Stomach (tissue), 19 donors: ENCODE data around the gene EDDM13. TPM values are rescaled to one million over a fixed set of nuclear protein-coding genes. Genes with fewer than 3 reads are reported as not detected.
"Not testable (repeated sequence)": the region's sequence is repeated elsewhere in the genome, so short reads cannot be mapped to it uniquely, and the experiment has no call there.

ENCODE experiments used
- DNase-seq, 2 donors: peaks; one replicate each; pipeline versions ENCODE4 v3.0.0 to v3.0.0-alpha.2; 2013 to 2019
- H3K27ac ChIP-seq, 5 donors: fragments of 200-600 bp in 4 of 5; sonication (generic) in 4 of 5; one replicate each; pipeline ENCODE4 v1.5.1; 2013 to 2019; ENCODE audit warnings: mild to moderate bottlenecking in 1 of 5, moderate library complexity in 1 of 5
- H3K27me3 ChIP-seq, 3 donors: fragments of 200-600 bp; sonication (generic); one replicate each; pipeline ENCODE4 v1.5.1; 2017 to 2019; ENCODE audit warnings: mixed run types in 1 of 3
- H3K36me3 ChIP-seq, 4 donors: fragments of 200-600 bp; sonication (generic); 1 replicate in 3 of 4; 2 replicates in 1 of 4; pipeline ENCODE4 v1.5.1; 2016 to 2019
- H3K4me1 ChIP-seq, 4 donors: fragments of 200-600 bp; sonication (generic); one replicate each; pipeline ENCODE4 v1.5.1; 2016 to 2019
- H3K4me3 ChIP-seq, 4 donors: fragments of 200-600 bp; sonication (generic) in 3 of 4; one replicate each; pipeline ENCODE4 v1.5.1; 2016 to 2019; ENCODE audit warnings: mild to moderate bottlenecking in 1 of 4
- H3K9me3 ChIP-seq, 4 donors: fragments of 200-600 bp; sonication (generic); one replicate each; pipeline ENCODE4 v1.5.1; 2016 to 2019
- EP300 ChIP-seq: sonication (generic); formaldehyde crosslinking; IDR thresholded peaks from one replicate; pipeline ENCODE4 v1.6.1; 2017; ENCODE audit warnings: antibody characterized with exemption
- POLR2A ChIP-seq, 4 donors: fragments of 450-650 bp; IDR thresholded peaks; one replicate each; pipeline ENCODE4 v1.6.1; 2016; ENCODE audit warnings: antibody characterized with exemption in 4 of 4, control low read depth in 2 of 4, mild to moderate bottlenecking in 1 of 4, moderate library complexity in 1 of 4
- POLR2AphosphoS5 ChIP-seq, 3 donors: sonication (generic); formaldehyde crosslinking; IDR thresholded peaks; one replicate each; pipeline ENCODE4 v1.6.1; 2016; ENCODE audit warnings: antibody characterized with exemption in 3 of 3
- WGBS, 5 donors: extraction: QIAGEN DNeasy Blood & Tissue Kit in 3 of 5; methylation state at CpG; one replicate each; pipeline versions ENCODE4 v1.1.5 to v1.1.7; 2013 to 2018; 5-methylcytosine and 5-hydroxymethylcytosine counted together
- intact Hi-C: fragments of 100-400 bp; cut with DNase I; formaldehyde crosslinking; loops from one replicate; pipeline ENCODE4 v1.15.1; 2023; ENCODE audit warnings: low total_unique reads
- long read RNA-seq, 10 donors: transcript quantifications; one replicate each; lab custom pipeline, GENCODE V29; 2026
- polyA plus RNA-seq, 3 donors: library from polyadenylated mRNA; stranded (reverse); fragments of 200-250 nt; gene quantifications; one replicate each; pipeline ENCODE4 v1.2.3, GENCODE V29; 2013
- total RNA-seq, 5 donors: library from RNA; depleted of rRNA; stranded (reverse); fragments of >200 nt; gene quantifications; one replicate each; pipeline versions ENCODE4 v1.1.0 to v1.2.3, GENCODE V29; 2014 to 2016
- TF ChIP-seq, protein P1 (sequence below), 7 experiments: fragments of 450-650 bp in 4 of 7; fragments of 200-600 bp in 3 of 7; sonication (generic) in 3 of 7; IDR thresholded peaks; one replicate each; pipeline ENCODE4 v1.5.1; 2016 to 2019; ENCODE audit warnings: antibody characterized with exemption in 7 of 7, control low read depth in 2 of 7, mild to moderate bottlenecking in 1 of 7
- donor health status: healthy with polysubstance abuse.
- donor health status: Bipolar disorder and iron deficiency.
- donor health status: healthy.

EDDM13 gene
- total RNA-seq (not detected), polyA plus RNA-seq (1 to 10 TPM in 1 of 3 donors, not detected in 2; 1.6 TPM)
- long read RNA-seq, donor 1 = 0 reads
- long read RNA-seq, donor 2 = 0 reads
- long read RNA-seq, donor 3 = 0 reads
- long read RNA-seq, donor 4 = 0 reads
- long read RNA-seq, donor 5 = 0 reads
- long read RNA-seq, donor 6 = 0 reads
- long read RNA-seq, donor 7, partial matches to known transcripts = 0 of 1 reads
- long read RNA-seq, donor 7, other reads (novel, unspliced or antisense) = 0 of 1 reads
- long read RNA-seq, donor 8 = 0 reads
- long read RNA-seq, donor 9, partial matches to known transcripts = 0 of 1 reads
- long read RNA-seq, donor 9, other reads (novel, unspliced or antisense) = 0 of 1 reads
- long read RNA-seq, donor 10 = 0 reads

DNA sequence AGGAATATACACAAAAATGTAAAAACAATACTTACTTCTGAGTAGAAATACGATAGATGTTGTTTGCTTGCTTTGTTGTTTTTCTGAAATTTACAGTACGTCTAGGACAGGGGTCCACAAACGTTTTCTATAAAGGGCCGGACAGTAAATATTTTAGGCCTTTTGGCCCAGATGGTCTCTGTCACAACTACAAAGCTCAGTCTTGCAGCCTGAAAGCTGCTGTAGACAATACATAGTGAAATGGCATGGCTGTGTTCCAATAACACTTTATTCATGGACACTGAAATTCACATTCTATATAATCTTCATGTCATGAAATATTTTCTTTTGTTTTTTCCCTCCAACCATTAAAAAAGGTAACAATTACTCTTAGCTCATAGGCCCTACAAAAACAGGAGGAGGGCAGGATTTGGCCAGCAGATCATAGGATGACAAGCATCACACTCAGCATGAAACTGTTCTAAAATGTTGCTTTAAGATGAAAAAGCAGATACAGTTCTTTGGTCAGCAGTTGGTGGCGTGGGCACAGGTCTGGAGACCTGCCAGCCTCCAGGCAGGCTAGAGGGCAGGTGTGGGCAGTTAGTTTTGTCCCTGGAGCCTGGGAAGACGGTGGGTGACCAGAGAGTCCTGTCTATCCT, at the start of gene EDDM13:
TSS of gene EDDM13 (plus strand) at position 588 of the 638 bp plus-strand sequence. CDS start 87 bp downstream, outside the sequence.
- no peaks in the 10 kb centered on the region for H3K4me1 ChIP-seq
- H3K9me3 ChIP-seq = peaks cover 0 to 4% (median 0%) of the 10 kb centered on the region in 4 donors
- no peak within 1 kb of the TSS for H3K4me3 ChIP-seq
- no peak within 1 kb of the TSS for H3K27ac ChIP-seq
- peaks cover 0 to 5% (median 2%) of the 10 kb centered on the region in 4 donors for H3K36me3 ChIP-seq
- 77 to 86% (median 84%) methylated on average over 6 of the region's 6 CpGs for whole genome bisulfite sequencing, 5 donors
- intact Hi-C loops = no loop called here
- no peaks in the 10 kb centered on the region for H3K27me3 ChIP-seq
- no peak for DNase-seq
- TF ChIP-seq POLR2A (IDR thresholded peaks at IDR 0.05) = no peak
- TF ChIP-seq, protein P1, sequence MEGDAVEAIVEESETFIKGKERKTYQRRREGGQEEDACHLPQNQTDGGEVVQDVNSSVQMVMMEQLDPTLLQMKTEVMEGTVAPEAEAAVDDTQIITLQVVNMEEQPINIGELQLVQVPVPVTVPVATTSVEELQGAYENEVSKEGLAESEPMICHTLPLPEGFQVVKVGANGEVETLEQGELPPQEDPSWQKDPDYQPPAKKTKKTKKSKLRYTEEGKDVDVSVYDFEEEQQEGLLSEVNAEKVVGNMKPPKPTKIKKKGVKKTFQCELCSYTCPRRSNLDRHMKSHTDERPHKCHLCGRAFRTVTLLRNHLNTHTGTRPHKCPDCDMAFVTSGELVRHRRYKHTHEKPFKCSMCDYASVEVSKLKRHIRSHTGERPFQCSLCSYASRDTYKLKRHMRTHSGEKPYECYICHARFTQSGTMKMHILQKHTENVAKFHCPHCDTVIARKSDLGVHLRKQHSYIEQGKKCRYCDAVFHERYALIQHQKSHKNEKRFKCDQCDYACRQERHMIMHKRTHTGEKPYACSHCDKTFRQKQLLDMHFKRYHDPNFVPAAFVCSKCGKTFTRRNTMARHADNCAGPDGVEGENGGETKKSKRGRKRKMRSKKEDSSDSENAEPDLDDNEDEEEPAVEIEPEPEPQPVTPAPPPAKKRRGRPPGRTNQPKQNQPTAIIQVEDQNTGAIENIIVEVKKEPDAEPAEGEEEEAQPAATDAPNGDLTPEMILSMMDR (IDR thresholded peaks at IDR 0.05) = no peak
- no peak for TF ChIP-seq POLR2AphosphoS5 (IDR thresholded peaks at IDR 0.05)
- TF ChIP-seq EP300 = no peak

- Histone ChIP-seq H3K4me1 (peaks cover 0 to under 1% (median 0%) of the 10 kb centered on the region in 4 donors), H3K9me3 (no peaks in the 10 kb centered on the region), H3K27ac (no peak overlapping the region), H3K27me3 (peaks cover 0 to 3% (median 0%) of the 10 kb centered on the region in 3 donors), H3K4me3 (no peak overlapping the region), H3K36me3 (peaks cover 0 to 24% (median 22%) of the 10 kb centered on the region in 4 donors)
- TF ChIP-seq, protein P1 (IDR thresholded peaks at IDR 0.05) = no peak
- TF ChIP-seq EP300 = no peak
- TF ChIP-seq POLR2AphosphoS5 (IDR thresholded peaks at IDR 0.05) = no peak
- TF ChIP-seq POLR2A (IDR thresholded peaks at IDR 0.05) = no peak
- intact Hi-C loops = no loop called here
- no peak for DNase-seq
- 73 to 81% (median 79%) methylated on average over 6 of the region's 6 CpGs for WGBS, 5 donors
Observed at GRCh38 chr19:56222901-56223300, 49.6 kb upstream of the EDDM13 start.

DNA sequence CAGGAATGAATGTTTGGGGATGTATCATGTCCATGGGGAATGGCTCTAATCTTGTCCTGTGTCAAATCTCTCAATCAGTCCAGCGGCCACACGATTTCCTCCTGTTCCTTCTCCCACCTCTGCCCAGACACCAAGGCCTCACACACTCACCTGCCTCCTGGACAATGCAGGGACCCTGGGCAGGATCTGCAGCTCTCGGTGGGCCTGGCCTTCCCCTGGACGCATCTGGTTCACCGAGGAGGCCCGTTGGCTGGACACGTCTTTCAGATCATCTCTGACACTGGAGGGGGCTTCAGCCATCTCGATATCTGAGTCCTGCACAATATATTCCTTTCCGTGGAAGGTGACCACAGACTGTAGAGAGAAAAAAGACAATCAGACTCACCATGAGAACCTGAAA, 49.1 kb upstream of the EDDM13 start:
- WGBS, 5 donors = 87 to 95% (median 91%) methylated on average over 9 of the region's 9 CpGs
- TF ChIP-seq, protein P1 (IDR thresholded peaks at IDR 0.05) = no peak
- TF ChIP-seq POLR2AphosphoS5 (IDR thresholded peaks at IDR 0.05) (no peak), POLR2A (IDR thresholded peaks at IDR 0.05) (no peak), EP300 (no peak)
- Histone ChIP-seq H3K4me1 (no peaks in the 10 kb centered on the region), H3K27me3 (no peaks in the 10 kb centered on the region), H3K36me3 (peaks cover 0 to 24% (median 22%) of the 10 kb centered on the region in 4 donors), H3K27ac (no peak overlapping the region), H3K4me3 (no peak overlapping the region), H3K9me3 (no peaks in the 10 kb centered on the region)
- intact Hi-C loops = no loop called here
- DNase-seq = no peak

DNA sequence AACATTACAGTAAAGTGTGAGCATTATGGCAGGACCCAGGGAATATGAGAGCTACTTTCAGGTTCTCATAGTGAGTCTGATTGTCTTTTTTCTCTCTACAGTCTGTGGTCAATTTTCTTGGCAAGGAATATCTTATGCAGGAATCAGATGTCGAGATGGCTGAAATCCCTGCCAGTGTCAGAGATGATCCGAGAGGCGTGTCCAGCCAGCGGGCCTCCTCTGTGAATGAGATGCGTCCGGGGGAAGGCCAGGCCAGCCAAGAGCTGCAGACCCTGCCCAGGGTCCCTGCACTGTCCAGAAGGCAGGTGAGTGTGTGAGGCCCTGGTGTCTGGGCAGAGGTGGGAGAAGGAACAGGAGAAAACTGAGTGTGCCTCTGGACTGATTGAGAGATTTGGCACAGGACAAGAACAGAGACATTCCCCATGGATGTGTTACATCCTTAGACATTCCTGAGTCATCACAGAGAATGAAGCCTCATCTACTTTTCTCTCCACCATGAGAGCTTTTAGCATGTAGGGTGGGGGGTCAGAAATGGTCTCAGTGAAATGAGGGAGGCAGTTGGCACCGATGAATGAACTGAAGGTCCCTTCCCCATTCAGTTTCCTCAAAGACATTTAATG, 27.3 kb upstream of the EDDM13 start:
- WGBS, 5 donors = 86 to 93% (median 87%) methylated on average over 7 of the region's 7 CpGs
- Histone ChIP-seq H3K4me1 (no peaks in the 10 kb centered on the region), H3K27me3 (no peaks in the 10 kb centered on the region), H3K36me3 (no peaks in the 10 kb centered on the region), H3K27ac (no peak overlapping the region), H3K9me3 (no peaks in the 10 kb centered on the region), H3K4me3 (no peak overlapping the region)
- no peak for DNase-seq
- intact Hi-C loops = no loop called here
- no peak for TF ChIP-seq POLR2A (IDR thresholded peaks at IDR 0.05)
- TF ChIP-seq EP300 = no peak
- TF ChIP-seq, protein P1 (IDR thresholded peaks at IDR 0.05) = no peak
- no peak for TF ChIP-seq POLR2AphosphoS5 (IDR thresholded peaks at IDR 0.05)

DNA sequence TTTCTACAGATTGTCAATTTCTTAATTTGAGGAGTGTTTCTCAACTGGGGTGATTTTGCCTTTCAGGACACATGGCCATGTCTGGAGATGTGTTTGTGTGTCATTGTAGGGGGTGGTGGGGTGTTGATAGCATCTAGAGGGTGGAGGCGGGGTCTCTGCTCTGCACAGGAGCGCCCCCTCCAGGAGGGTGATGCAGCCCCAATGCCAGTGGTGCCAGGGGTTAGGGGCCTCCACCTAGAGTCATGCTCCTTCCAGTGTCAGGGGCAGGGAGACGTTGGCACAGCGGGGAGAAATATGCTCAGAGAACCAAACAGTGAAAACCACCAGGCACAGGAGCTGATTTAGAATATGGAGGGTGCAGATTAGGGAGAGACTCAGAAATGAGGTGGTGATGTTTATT, 26.8 kb upstream of the EDDM13 start:
- DNase-seq, H3K4me1 ChIP-seq, H3K27me3 ChIP-seq, H3K9me3 ChIP-seq, intact Hi-C loops, H3K4me3 ChIP-seq, H3K27ac ChIP-seq, H3K36me3 ChIP-seq: not testable (repeated sequence)
- WGBS, 5 donors = 69 to 78% (median 73%) methylated on average over 4 of the region's 4 CpGs

DNA sequence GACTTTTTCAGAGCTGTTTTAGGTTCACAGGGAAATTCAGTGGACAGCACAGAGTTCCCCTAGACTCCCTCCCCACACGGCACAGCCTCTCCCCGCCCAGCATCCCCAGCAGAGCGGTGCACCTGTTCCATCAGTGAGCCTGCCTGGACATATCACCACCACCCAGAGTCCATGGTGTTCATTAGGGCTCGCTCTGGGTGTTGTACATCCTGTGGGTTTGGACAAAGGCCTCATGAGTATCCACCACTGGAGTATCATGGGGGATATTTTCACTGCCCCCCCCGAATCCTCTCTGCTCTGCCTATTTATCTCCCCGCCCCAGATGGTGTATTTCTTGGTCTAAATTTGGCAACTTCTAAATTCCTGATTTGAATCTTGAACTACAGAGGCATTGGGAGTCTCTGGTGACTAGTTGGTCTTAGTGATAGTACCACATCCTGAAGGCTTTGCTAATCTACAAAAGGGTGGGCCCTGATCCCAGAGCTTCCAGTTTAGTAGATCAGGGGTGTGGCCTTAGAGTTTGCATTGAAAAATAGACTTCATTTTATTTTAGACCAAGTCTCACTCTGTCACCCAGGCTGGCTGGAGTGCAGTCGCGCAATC, 23.7 kb upstream of the EDDM13 start:
- WGBS, 5 donors = 91 to 97% (median 94%) methylated on average over 8 of the region's 8 CpGs
- DNase-seq, intact Hi-C loops, H3K27me3 ChIP-seq, H3K4me3 ChIP-seq, H3K36me3 ChIP-seq, H3K9me3 ChIP-seq, H3K27ac ChIP-seq, H3K4me1 ChIP-seq: not testable (repeated sequence)
